ENCODE measurements around the gene SH3RF1.

The SH3RF1 gene

GRCh38 chr4:169094656-169095231 is 176.0 kb downstream of the SH3RF1 start:
- FAIRE-seq (no peak), DNase-seq (ENCODE audit: extremely low spot score, insufficient read length, low read depth) (no peak)

- FAIRE-seq (no peak), DNase-seq (ENCODE audit: extremely low spot score, insufficient read length, low read depth) (no peak)
Measured at GRCh38 chr4:169092889-169093522, 177.8 kb downstream of the SH3RF1 start.

- no peak for FAIRE-seq
- no peak for DNase-seq (ENCODE audit: extremely low spot score, insufficient read length, low read depth)
Measured at GRCh38 chr4:169090484-169091215, 180.1 kb downstream of the SH3RF1 start.

GRCh38 chr4:169089004-169089403 is 181.8 kb downstream of the SH3RF1 start:
- DNase-seq (ENCODE audit: extremely low spot score, insufficient read length, low read depth): no peak

GRCh38 chr4:169084954-169085353 is 185.8 kb downstream of the SH3RF1 start:
- no peak for FAIRE-seq
- no peak for DNase-seq (ENCODE audit: extremely low spot score, insufficient read length, low read depth)

More at GRCh38 chr4:169089004-169089403, 181.8 kb downstream of the SH3RF1 start:
- no peak for FAIRE-seq

- DNase-seq (ENCODE audit: extremely low spot score, insufficient read length, low read depth) (no peak), FAIRE-seq (no peak)
Measured at GRCh38 chr4:169080981-169081380, 189.8 kb downstream of the SH3RF1 start.

- FAIRE-seq (peak; percentile 93), DNase-seq (ENCODE audit: extremely low spot score, insufficient read length, low read depth) (peak; percentile 32)
Measured at GRCh38 chr4:169079942-169080827, 190.6 kb downstream of the SH3RF1 start.

- no peak for FAIRE-seq
- DNase-seq (ENCODE audit: extremely low spot score, insufficient read length, low read depth): no peak
Measured at GRCh38 chr4:169074117-169074516, 196.6 kb downstream of the SH3RF1 start.

- no peak for FAIRE-seq
- no peak for DNase-seq (ENCODE audit: extremely low spot score, insufficient read length, low read depth)
Measured at GRCh38 chr4:169071747-169072146, 199.0 kb downstream of the SH3RF1 start.

- DNase-seq (ENCODE audit: extremely low spot score, insufficient read length, low read depth): no peak
Measured at GRCh38 chr4:169070895-169071218, 199.9 kb downstream of the SH3RF1 start.

GRCh38 chr4:169070071-169070894 is 200.5 kb downstream of the SH3RF1 start:
- FAIRE-seq (no peak), DNase-seq (ENCODE audit: extremely low spot score, insufficient read length, low read depth) (no peak)

More at GRCh38 chr4:169070895-169071218, 199.9 kb downstream of the SH3RF1 start:
- FAIRE-seq: no peak

GRCh38 chr4:169068423-169068822 is 202.3 kb downstream of the SH3RF1 start:
- no peak for FAIRE-seq

GRCh38 chr4:169066934-169067333 is 203.8 kb downstream of the SH3RF1 start:
- FAIRE-seq (no peak), DNase-seq (ENCODE audit: extremely low spot score, insufficient read length, low read depth) (no peak)

More at GRCh38 chr4:169068423-169068822, 202.3 kb downstream of the SH3RF1 start:
- DNase-seq (ENCODE audit: extremely low spot score, insufficient read length, low read depth): no peak

- FAIRE-seq (no peak), DNase-seq (ENCODE audit: extremely low spot score, insufficient read length, low read depth) (no peak)
Measured at GRCh38 chr4:169064296-169064695, 206.5 kb downstream of the SH3RF1 start.

- FAIRE-seq: no peak
- no peak for DNase-seq (ENCODE audit: extremely low spot score, insufficient read length, low read depth)
Measured at GRCh38 chr4:169063441-169063840, 207.3 kb downstream of the SH3RF1 start.

GRCh38 chr4:169062897-169063244 is 207.9 kb downstream of the SH3RF1 start:
- FAIRE-seq (no peak), DNase-seq (ENCODE audit: extremely low spot score, insufficient read length, low read depth) (no peak)

- DNase-seq (ENCODE audit: extremely low spot score, insufficient read length, low read depth): no peak
- FAIRE-seq: no peak
Measured at GRCh38 chr4:169061386-169061785, 209.4 kb downstream of the SH3RF1 start.

GRCh38 chr4:169060391-169061091 is 210.2 kb downstream of the SH3RF1 start:
- DNase-seq (ENCODE audit: extremely low spot score, insufficient read length, low read depth) (no peak), FAIRE-seq (no peak)

Data from GM18507 (cell line).